Retinal pigment epithelial cell (primary cell): ENCODE results near the gene COL4A1.

Experiments
- DNase-seq: peaks from one replicate; pipeline ENCODE4 v3.0.0-alpha.2; 2010; ENCODE audit warnings: low read depth
- H3K4me3 ChIP-seq: 2 replicates; pipeline ENCODE4 v1.5.1; 2011; ENCODE audit warnings: mild to moderate bottlenecking, low read length, control low read depth, moderate library complexity
- CTCF ChIP-seq: conservative IDR thresholded peaks from 2 replicates; pipeline ENCODE4 v1.5.1; 2011; ENCODE audit warnings: low read depth, low read length, control low read depth, inconsistent platforms

Gene COL4A1

GRCh38 chr13:110285991-110286832 lies 20.7 kb downstream of the COL4A1 start:
- no peak for TF ChIP-seq CTCF
- no peak overlapping the region for H3K4me3 ChIP-seq
- DNase-seq: no peak

- H3K4me3 ChIP-seq: no peak overlapping the region
- no peak for TF ChIP-seq CTCF
- no peak for DNase-seq
Observed at GRCh38 chr13:110284779-110285484, 22.0 kb downstream of the COL4A1 start.

GRCh38 chr13:110283736-110284517 lies 23.0 kb downstream of the COL4A1 start:
- no peak overlapping the region for H3K4me3 ChIP-seq
- no peak for TF ChIP-seq CTCF
- DNase-seq: no peak

- DNase-seq: no peak
- TF ChIP-seq CTCF: no peak
Observed at GRCh38 chr13:110282316-110282841, 24.6 kb downstream of the COL4A1 start.

GRCh38 chr13:110281736-110282135 lies 25.2 kb downstream of the COL4A1 start:
- no peak overlapping the region for H3K4me3 ChIP-seq
- DNase-seq: no peak
- TF ChIP-seq CTCF: no peak

More at GRCh38 chr13:110282316-110282841, 24.6 kb downstream of the COL4A1 start:
- H3K4me3 ChIP-seq: no peak overlapping the region

GRCh38 chr13:110280985-110281688 lies 25.8 kb downstream of the COL4A1 start:
- no peak for DNase-seq
- no peak overlapping the region for H3K4me3 ChIP-seq
- TF ChIP-seq CTCF: no peak
